ENCODE results near the gene GGA2. TPM values are rescaled to one million over a fixed set of nuclear protein-coding genes. Genes with fewer than 3 reads are reported as not detected.
"Not testable (repeated sequence)": the region's sequence is repeated elsewhere in the genome, so short reads cannot be mapped to it uniquely, and the experiment has no call there.

The GGA2 gene
- total RNA-seq, 1 experiment from 2014 or later, result 92.7 TPM

- ChIA-PET POLR2A (no interaction called here), CTCF (no interaction called here)
- no peaks in the 10 kb centered on the region for H3K9me3 Mint-ChIP-seq (ENCODE audit: unreplicated experiment)
- no TSS peak for BruUV-seq (replicated peaks)
- no peak for DNase-seq
- Histone ChIP-seq H3K36me3 (ENCODE audit: control insufficient read depth, insufficient read depth, low read length) (peaks cover 2% of the 10 kb centered on the region; the same call in 1 of the 2 replicates), H3K27me3 (replicated peaks; ENCODE audit: control insufficient read depth, insufficient read depth, low read length) (no peaks in the 10 kb centered on the region), H3K4me1 (no peaks in the 10 kb centered on the region), H3K9me3 (no peaks in the 10 kb centered on the region), H3K4me3 (ENCODE audit: low read depth, low read length) (no peak overlapping the region)
- H3K36me3 Mint-ChIP-seq (ENCODE audit: insufficient read depth, unreplicated experiment), result peaks cover 7% of the 10 kb centered on the region
- TF ChIP-seq CTCF (IDR thresholded peaks at IDR 0.05; ENCODE audit: insufficient read depth in 1 of 2, low read depth in 1 of 2, low read length in 1 of 2, severe bottlenecking in 1 of 2, unreplicated experiment in 1 of 2), result no peak
- no peak overlapping the region for H3K27ac Mint-ChIP-seq (ENCODE audit: unreplicated experiment)
- intact Hi-C loops (cut with micrococcal nuclease; ENCODE audit: unreplicated experiment), result no loop called here
- H3K4me1 Mint-ChIP-seq (ENCODE audit: low read depth, unreplicated experiment), result peaks cover 7% of the 10 kb centered on the region
- H3K27me3 Mint-ChIP-seq (ENCODE audit: insufficient read depth, unreplicated experiment), result no peaks in the 10 kb centered on the region
- H3K4me3 Mint-ChIP-seq (ENCODE audit: unreplicated experiment), result no peak overlapping the region
These were observed 61.9 kb downstream of the GGA2 start for GRCh38 chr16:23448392-23448791.

GRCh38 chr16:23437542-23437941 is 72.8 kb downstream of the GGA2 start:
- H3K36me3 ChIP-seq (ENCODE audit: control insufficient read depth, insufficient read depth, low read length); H3K4me3 ChIP-seq (ENCODE audit: low read depth, low read length); H3K4me1 ChIP-seq; H3K4me1 Mint-ChIP-seq (ENCODE audit: low read depth, unreplicated experiment); BruUV-seq (replicated peaks); H3K27me3 ChIP-seq (replicated peaks; ENCODE audit: control insufficient read depth, insufficient read depth, low read length); POLR2A ChIA-PET; DNase-seq; H3K27me3 Mint-ChIP-seq (ENCODE audit: insufficient read depth, unreplicated experiment); H3K4me3 Mint-ChIP-seq (ENCODE audit: unreplicated experiment); H3K9me3 ChIP-seq; H3K9me3 Mint-ChIP-seq (ENCODE audit: unreplicated experiment); H3K27ac Mint-ChIP-seq (ENCODE audit: unreplicated experiment): not testable (repeated sequence)
- CTCF ChIA-PET, result interaction anchor here (0.7 kb wide), 1 partner anchor 256 kb away, joined by 4 read pairs; no protein-coding TSS in a partner anchor
- intact Hi-C loops (cut with micrococcal nuclease; ENCODE audit: unreplicated experiment), result loop anchor here (10.0 kb wide), 2 partner anchors 93 to 373 kb away; no protein-coding TSS in a partner anchor
- H3K36me3 Mint-ChIP-seq (ENCODE audit: insufficient read depth, unreplicated experiment), result peaks cover 18% of the 10 kb centered on the region

- peaks cover 2% of the 10 kb centered on the region; the same call in 1 of the 2 replicates for H3K36me3 ChIP-seq (ENCODE audit: control insufficient read depth, insufficient read depth, low read length)
- no peak overlapping the region for H3K4me3 ChIP-seq (ENCODE audit: low read depth, low read length)
- no peak for DNase-seq
- no peak overlapping the region for H3K27ac Mint-ChIP-seq (ENCODE audit: unreplicated experiment)
- no TSS peak for BruUV-seq (replicated peaks)
- intact Hi-C loops (cut with micrococcal nuclease; ENCODE audit: unreplicated experiment), result loop anchor here (10.0 kb wide), 2 partner anchors 92 to 372 kb away; no protein-coding TSS in a partner anchor
- ChIA-PET POLR2A (no interaction called here), CTCF (no interaction called here)
- no peaks in the 10 kb centered on the region for H3K27me3 ChIP-seq (replicated peaks; ENCODE audit: control insufficient read depth, insufficient read depth, low read length)
- H3K9me3 Mint-ChIP-seq (ENCODE audit: unreplicated experiment), result no peaks in the 10 kb centered on the region
- no peaks in the 10 kb centered on the region for H3K4me1 ChIP-seq
- TF ChIP-seq CTCF (IDR thresholded peaks at IDR 0.05; ENCODE audit: insufficient read depth in 1 of 2, low read depth in 1 of 2, low read length in 1 of 2, severe bottlenecking in 1 of 2, unreplicated experiment in 1 of 2), result no peak
- peaks cover 18% of the 10 kb centered on the region for H3K36me3 Mint-ChIP-seq (ENCODE audit: insufficient read depth, unreplicated experiment)
- no peak overlapping the region for H3K4me3 Mint-ChIP-seq (ENCODE audit: unreplicated experiment)
- H3K9me3 ChIP-seq, result no peaks in the 10 kb centered on the region
- H3K27me3 Mint-ChIP-seq (ENCODE audit: insufficient read depth, unreplicated experiment), result no peaks in the 10 kb centered on the region
- no peaks in the 10 kb centered on the region for H3K4me1 Mint-ChIP-seq (ENCODE audit: low read depth, unreplicated experiment)
These were observed 73.3 kb downstream of the GGA2 start for GRCh38 chr16:23436951-23437350.
